HG02943 (cell line): ENCODE results near the gene SPECC1.
"Not testable (repeated sequence)": the region's sequence is repeated elsewhere in the genome, so short reads cannot be mapped to it uniquely, and the experiment has no call there.

Source experiments
- ATAC-seq: cut with Tn5 transposase; IDR thresholded peaks from one replicate; pipeline ENCODE4 v1.9.1; 2021; ENCODE audit warnings: mild to moderate bottlenecking, low read depth, moderate library complexity; ENCODE audit not compliant: unreplicated experiment

The SPECC1 gene

GRCh38 chr17:20226814-20227482, 217.8 kb downstream of the SPECC1 start:
- ATAC-seq, result no peak

- ATAC-seq, result not testable (repeated sequence)
Measured at GRCh38 chr17:20227720-20228370, 218.7 kb downstream of the SPECC1 start.

GRCh38 chr17:20228410-20228809, 219.3 kb downstream of the SPECC1 start:
- no peak for ATAC-seq

GRCh38 chr17:20228860-20229259, 219.7 kb downstream of the SPECC1 start:
- no peak for ATAC-seq

GRCh38 chr17:20230924-20231323, 221.8 kb downstream of the SPECC1 start:
- ATAC-seq, result no peak

- no peak for ATAC-seq
Measured at GRCh38 chr17:20232611-20233010, 223.5 kb downstream of the SPECC1 start.

GRCh38 chr17:20234276-20234675, 225.1 kb downstream of the SPECC1 start:
- no peak for ATAC-seq

GRCh38 chr17:20235747-20236146, 226.6 kb downstream of the SPECC1 start:
- ATAC-seq, result no peak

- ATAC-seq, result no peak
Measured at GRCh38 chr17:20236578-20237227, 227.5 kb downstream of the SPECC1 start.

GRCh38 chr17:20239776-20240175, 230.6 kb downstream of the SPECC1 start:
- not testable (repeated sequence) for ATAC-seq

- ATAC-seq, result no peak
Measured at GRCh38 chr17:20241855-20242254, 232.7 kb downstream of the SPECC1 start.

- no peak for ATAC-seq
Measured at GRCh38 chr17:20242271-20242670, 233.1 kb downstream of the SPECC1 start.

GRCh38 chr17:20243524-20243923, 234.4 kb downstream of the SPECC1 start:
- ATAC-seq, result no peak

GRCh38 chr17:20244671-20245070, 235.5 kb downstream of the SPECC1 start:
- no peak for ATAC-seq

GRCh38 chr17:20246692-20247091, 237.5 kb downstream of the SPECC1 start:
- ATAC-seq, result no peak

- no peak for ATAC-seq
Measured at GRCh38 chr17:20253323-20253722, 244.2 kb downstream of the SPECC1 start.

GRCh38 chr17:20254541-20254940, 245.4 kb downstream of the SPECC1 start:
- ATAC-seq, result no peak

GRCh38 chr17:20256144-20256543, 247.0 kb downstream of the SPECC1 start:
- ATAC-seq, result no peak

- no peak for ATAC-seq
Measured at GRCh38 chr17:20257008-20257407, 247.8 kb downstream of the SPECC1 start.

- ATAC-seq, result no peak
Measured at GRCh38 chr17:20257798-20258197, 248.6 kb downstream of the SPECC1 start.

GRCh38 chr17:20259668-20260067, 250.5 kb downstream of the SPECC1 start:
- ATAC-seq, result no peak

GRCh38 chr17:20260268-20260667, 251.1 kb downstream of the SPECC1 start:
- no peak for ATAC-seq
